ENCODE results near the gene WASHC3. TPM values are rescaled to one million over a fixed set of nuclear protein-coding genes. Genes with fewer than 3 reads are reported as not detected.
A peak's percentile ranks its signal among the peaks of the same experiment; 100 is the strongest.

Gene WASHC3
- total RNA-seq (2014; rRNA removed) (24.9 and 34.4 TPM in 2 replicates), Bru-seq, nascent RNA (percentile 71 among the genes with signal in this experiment), BruChase-seq, experiment 1, labeled RNA remaining after a 6-hour chase (percentile 53 among the genes with signal in this experiment), BruChase-seq, experiment 2, labeled RNA remaining after a 2-hour chase (percentile 63 among the genes with signal in this experiment)
- long read RNA-seq, transcript WASHC3-201 (7 exons, 916 nt): major isoform, 19 of 42 reads
- long read RNA-seq, transcript WASHC3-213 (7 exons, 865 nt): minor isoform, 5 of 42 reads
- long read RNA-seq, transcript WASHC3-210 (6 exons, 569 nt): minor isoform, 5 of 42 reads
- long read RNA-seq, partial matches to known transcripts: 0 of 42 reads
- long read RNA-seq, other reads (novel, unspliced or antisense): 10 of 42 reads

- CTCF ChIA-PET: no interaction called here
Observed at GRCh38 chr12:102061560-102062418, at the start of gene WASHC3. Gene WASHC3, minus strand, starts transcription at chr12:102061991. Its CDS starts 29 bp downstream, at chr12:102061962.

GRCh38 chr12:102110782-102111181, 49.0 kb upstream of the WASHC3 start:
- peaks cover 72% of the 10 kb centered on the region for H3K36me3 ChIP-seq (ENCODE audit: low read depth, low read length)
- no peaks in the 10 kb centered on the region for H3K9me2 ChIP-seq (replicated peaks; ENCODE audit: low read length)
- no peaks in the 10 kb centered on the region for H3K27me3 ChIP-seq (ENCODE audit: low read length)
- H3K4me2 ChIP-seq (ENCODE audit: low read length): no peak overlapping the region
- H3K9ac ChIP-seq (ENCODE audit: low read length): no peak overlapping the region
- ATAC-seq (no peak), DNase-seq (no peak)
- no peak overlapping the region for H3K4me3 ChIP-seq (ENCODE audit: low read length)
- ChIA-PET CTCF (no interaction called here), POLR2A (ENCODE audit: unreplicated experiment) (no interaction called here)
- no peak overlapping the region for H2AFZ ChIP-seq (ENCODE audit: low read length)
- intact Hi-C loops (cut with micrococcal nuclease): no loop called here
- no peaks in the 10 kb centered on the region for H3F3A ChIP-seq (ENCODE audit: low read length, unreplicated experiment)
- no TSS peak for BruUV-seq (replicated peaks)
- H3K27ac ChIP-seq (ENCODE audit: low read length): no peak overlapping the region
- no peaks in the 10 kb centered on the region for H3K4me1 ChIP-seq (ENCODE audit: insufficient read depth, low read length)
- no peaks in the 10 kb centered on the region for H3K79me2 ChIP-seq (ENCODE audit: low read length)
- no peaks in the 10 kb centered on the region for H4K20me1 ChIP-seq (ENCODE audit: low read length)
- TF ChIP-seq EZH2 (IDR thresholded peaks at IDR 0.05; ENCODE audit: low read length, unreplicated experiment): no peak
- no peak for TF ChIP-seq CTCF (conservative IDR thresholded peaks at IDR 0.05; ENCODE audit: low read depth, low read length)
- no peak for TF ChIP-seq EZH2phosphoT487 (IDR thresholded peaks at IDR 0.05; ENCODE audit: borderline replicate concordance, low read length)
- H3K9me3 ChIP-seq (ENCODE audit: low read length): no peaks in the 10 kb centered on the region

More at GRCh38 chr12:102061560-102062418, at the start of gene WASHC3:
- no peaks in the 10 kb centered on the region for H3K9me2 ChIP-seq (replicated peaks; ENCODE audit: low read length)
- peak within 1 kb of the TSS; percentile 81 for H3K9ac ChIP-seq (ENCODE audit: low read length)
- peak within 1 kb of the TSS; percentile 0; the same call in 1 of the 2 replicates for H3K27ac ChIP-seq (ENCODE audit: low read length)
- POLR2A ChIA-PET (ENCODE audit: unreplicated experiment): no interaction called here
- no peaks in the 10 kb centered on the region for H3F3A ChIP-seq (ENCODE audit: low read length, unreplicated experiment)
- no peaks in the 10 kb centered on the region for H3K36me3 ChIP-seq (ENCODE audit: low read depth, low read length)
- H2AFZ ChIP-seq (ENCODE audit: low read length): peak within 1 kb of the TSS; percentile 99
- no peaks in the 10 kb centered on the region for H3K79me2 ChIP-seq (ENCODE audit: low read length)
- H4K20me1 ChIP-seq (ENCODE audit: low read length): no peaks in the 10 kb centered on the region
- peak within 1 kb of the TSS; percentile 89 for H3K4me2 ChIP-seq (ENCODE audit: low read length)
- DNase-seq: peak; percentile 98
- TF ChIP-seq EZH2 (IDR thresholded peaks at IDR 0.05; ENCODE audit: low read length, unreplicated experiment) (no peak), CTCF (conservative IDR thresholded peaks at IDR 0.05; ENCODE audit: low read depth, low read length) (no peak)
- BruUV-seq (replicated peaks): TSS peak; percentile 83
- intact Hi-C loops (cut with micrococcal nuclease): loop anchor here (1.0 to 2.0 kb wide), 4 partner anchors 27 to 144 kb away; partner anchors contain the start of genes NUP37 and PARPBP
- H3K9me3 ChIP-seq (ENCODE audit: low read length): no peaks in the 10 kb centered on the region
- H3K4me3 ChIP-seq (ENCODE audit: low read length): peak within 1 kb of the TSS; percentile 86
- peaks cover 5% of the 10 kb centered on the region; the same call in 1 of the 2 replicates for H3K4me1 ChIP-seq (ENCODE audit: insufficient read depth, low read length)
- no peaks in the 10 kb centered on the region for H3K27me3 ChIP-seq (ENCODE audit: low read length)
- ATAC-seq: peak; percentile 97
